OCI-LY3 (cell line): ENCODE measurements around the gene DNAH17.

Source experiments
- EZH2phosphoT487 ChIP-seq: fragments of 200-600 bp; shearing (Covaris generic); IDR thresholded peaks from 2 replicates; pipeline ENCODE4 v1.6.1; 2018; ENCODE audit warnings: antibody characterized with exemption, mixed run types, low read depth
- TF ChIP-seq, protein P1 (sequence below): fragments of 200-600, 300-600 bp; sonication (generic); IDR thresholded peaks from 2 replicates; pipeline ENCODE4 v1.5.1; 2014; ENCODE audit warnings: antibody characterized with exemption, low read length, low read depth

DNA sequence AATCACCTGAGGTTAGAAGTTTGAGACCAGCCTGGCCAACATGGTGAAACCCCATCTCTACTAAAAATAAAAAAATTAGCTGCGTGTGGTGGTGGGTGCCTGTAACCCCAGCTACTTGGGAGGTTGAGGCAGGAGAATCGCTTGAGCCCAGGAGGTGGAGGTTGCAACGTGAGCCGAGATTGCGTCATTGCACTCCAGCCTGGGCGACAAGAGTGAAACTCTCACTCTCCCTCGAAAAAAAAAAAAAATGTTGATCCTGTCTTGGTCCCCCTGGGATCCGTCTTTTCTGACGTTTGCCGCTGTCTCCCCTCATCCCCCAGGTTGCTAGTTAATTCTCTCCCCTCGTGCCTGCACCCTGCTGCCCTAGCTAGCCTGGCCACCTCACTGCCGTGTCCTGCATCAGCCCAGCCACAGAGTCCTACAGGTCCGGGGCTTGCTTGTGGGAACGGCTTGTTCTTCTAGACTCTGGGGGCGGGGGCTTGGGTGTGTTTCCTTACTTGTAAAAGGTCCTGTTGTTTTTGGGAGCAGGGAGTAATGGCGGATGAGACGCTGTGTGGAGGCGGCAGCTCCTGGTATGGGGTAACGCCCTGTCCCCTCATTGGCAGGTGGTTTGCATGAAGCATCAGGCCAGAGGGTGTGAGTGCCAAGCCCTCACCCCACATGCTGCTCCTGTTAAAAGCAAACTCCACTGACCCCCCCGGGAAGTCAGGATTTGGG, 154.2 kb downstream of the DNAH17 start:
- TF ChIP-seq, protein P1, sequence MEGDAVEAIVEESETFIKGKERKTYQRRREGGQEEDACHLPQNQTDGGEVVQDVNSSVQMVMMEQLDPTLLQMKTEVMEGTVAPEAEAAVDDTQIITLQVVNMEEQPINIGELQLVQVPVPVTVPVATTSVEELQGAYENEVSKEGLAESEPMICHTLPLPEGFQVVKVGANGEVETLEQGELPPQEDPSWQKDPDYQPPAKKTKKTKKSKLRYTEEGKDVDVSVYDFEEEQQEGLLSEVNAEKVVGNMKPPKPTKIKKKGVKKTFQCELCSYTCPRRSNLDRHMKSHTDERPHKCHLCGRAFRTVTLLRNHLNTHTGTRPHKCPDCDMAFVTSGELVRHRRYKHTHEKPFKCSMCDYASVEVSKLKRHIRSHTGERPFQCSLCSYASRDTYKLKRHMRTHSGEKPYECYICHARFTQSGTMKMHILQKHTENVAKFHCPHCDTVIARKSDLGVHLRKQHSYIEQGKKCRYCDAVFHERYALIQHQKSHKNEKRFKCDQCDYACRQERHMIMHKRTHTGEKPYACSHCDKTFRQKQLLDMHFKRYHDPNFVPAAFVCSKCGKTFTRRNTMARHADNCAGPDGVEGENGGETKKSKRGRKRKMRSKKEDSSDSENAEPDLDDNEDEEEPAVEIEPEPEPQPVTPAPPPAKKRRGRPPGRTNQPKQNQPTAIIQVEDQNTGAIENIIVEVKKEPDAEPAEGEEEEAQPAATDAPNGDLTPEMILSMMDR, result no peak
- TF ChIP-seq EZH2phosphoT487, result no peak
